Ovary (tissue), 9 donors: ENCODE results near the gene TTC31. TPM values are rescaled to one million over a fixed set of nuclear protein-coding genes. Genes with fewer than 3 reads are reported as not detected.

Experiments used
- DNase-seq, 5 donors: peaks; one replicate each; pipeline ENCODE4 v3.0.0-alpha.2; 2019 to 2020
- H3K27ac ChIP-seq, 2 donors: fragments of 200-600 bp; one replicate each; pipeline versions ENCODE4 v1.5.1 to v1.8.0; 2019 to 2022
- H3K27me3 ChIP-seq: fragments of 200-600 bp; one replicate; pipeline ENCODE4 v1.8.0; 2022
- H3K36me3 ChIP-seq: fragments of 200-600 bp; sonication (generic); one replicate; pipeline ENCODE4 v1.5.1; 2019
- H3K4me1 ChIP-seq: one replicate; pipeline ENCODE4 v1.8.1; 2013; ENCODE audit warnings: mild to moderate bottlenecking, moderate library complexity; ENCODE audit not compliant: insufficient read depth
- H3K4me3 ChIP-seq: fragments of 200-600 bp; sonication (generic); one replicate; pipeline ENCODE4 v1.5.1; 2017
- H3K9me3 ChIP-seq, 2 donors: fragments of 200-600 bp in 1 of 2; sonication (generic) in 1 of 2; one replicate each; pipeline versions ENCODE4 v1.5.1 to v1.8.1; 2013 to 2019; ENCODE audit warnings: mild to moderate bottlenecking in 1 of 2, moderate library complexity in 1 of 2
- EP300 ChIP-seq: sonication (generic); formaldehyde crosslinking; IDR thresholded peaks from one replicate; pipeline ENCODE4 v1.6.1; 2017; ENCODE audit warnings: antibody characterized with exemption
- POLR2A ChIP-seq: fragments of 450-650 bp; IDR thresholded peaks from one replicate; pipeline ENCODE4 v1.6.1; 2017; ENCODE audit warnings: antibody characterized with exemption, mild to moderate bottlenecking, moderate library complexity
- WGBS, 3 donors: extraction: QIAGEN DNeasy Blood & Tissue Kit in 1 of 3; methylation state at CpG; one replicate each; pipeline versions ENCODE4 v1.1.5 to v1.1.7; 2013 to 2017; 5-methylcytosine and 5-hydroxymethylcytosine counted together
- intact Hi-C, 4 donors: fragments of 100-400 bp; cut with DNase I; formaldehyde crosslinking; loops; one replicate each; pipeline versions ENCODE4 v1.11.0 to v1.15.1; 2022 to 2023
- polyA plus RNA-seq, 2 donors: library from polyadenylated mRNA; stranded (reverse); fragments of 200-250 nt in 1 of 2; fragments of 350-450 nt in 1 of 2; fragmentation: Illumina TruSeq in 1 of 2; extraction: RNeasy Lipid Tissue Mini Kit (QIAGEN cat#74804) in 1 of 2; gene quantifications; one replicate each; pipeline ENCODE4 v1.2.3, GENCODE V29; 2013 to 2014
- total RNA-seq, 7 donors: library from RNA; depleted of rRNA in 2 of 7; stranded (reverse); fragments of >200 nt in 2 of 7; fragmentation: NEBNext Ultra II Directional in 3 of 7; extraction: Animal tissue kit (Norgen Biotek cat#: 25700) in 3 of 7; gene quantifications; one replicate each; pipeline versions ENCODE4 v1.1.0 to v1.2.4, GENCODE V29; 2016 to 2023
- TF ChIP-seq, protein P1 (sequence below), 3 donors: fragments of 450-650 bp in 2 of 3; fragments of 200-600 bp in 1 of 3; IDR thresholded peaks; one replicate each; pipeline versions ENCODE4 v1.5.1 to v1.8.0; 2016 to 2022; ENCODE audit warnings: antibody characterized with exemption in 3 of 3, mild to moderate bottlenecking in 1 of 3
- donor health status: DM: no; HTN: no; CAD: no; lungs with moderate emphysema.
- donor health status: DM: no; HTN: no; CAD: no.
- donor health status: Bipolar disorder and iron deficiency.
- donor health status: DM: yes; HTN: yes; CAD: no.
- donor health status: DM: no; HTN: no; CAD: no.
- donor health status: DM: yes; HTN: yes; CAD: no.

The TTC31 gene
- total and polyA plus RNA-seq, 9 donors: 12.9 to 21.7 (median 15.7) TPM

DNA sequence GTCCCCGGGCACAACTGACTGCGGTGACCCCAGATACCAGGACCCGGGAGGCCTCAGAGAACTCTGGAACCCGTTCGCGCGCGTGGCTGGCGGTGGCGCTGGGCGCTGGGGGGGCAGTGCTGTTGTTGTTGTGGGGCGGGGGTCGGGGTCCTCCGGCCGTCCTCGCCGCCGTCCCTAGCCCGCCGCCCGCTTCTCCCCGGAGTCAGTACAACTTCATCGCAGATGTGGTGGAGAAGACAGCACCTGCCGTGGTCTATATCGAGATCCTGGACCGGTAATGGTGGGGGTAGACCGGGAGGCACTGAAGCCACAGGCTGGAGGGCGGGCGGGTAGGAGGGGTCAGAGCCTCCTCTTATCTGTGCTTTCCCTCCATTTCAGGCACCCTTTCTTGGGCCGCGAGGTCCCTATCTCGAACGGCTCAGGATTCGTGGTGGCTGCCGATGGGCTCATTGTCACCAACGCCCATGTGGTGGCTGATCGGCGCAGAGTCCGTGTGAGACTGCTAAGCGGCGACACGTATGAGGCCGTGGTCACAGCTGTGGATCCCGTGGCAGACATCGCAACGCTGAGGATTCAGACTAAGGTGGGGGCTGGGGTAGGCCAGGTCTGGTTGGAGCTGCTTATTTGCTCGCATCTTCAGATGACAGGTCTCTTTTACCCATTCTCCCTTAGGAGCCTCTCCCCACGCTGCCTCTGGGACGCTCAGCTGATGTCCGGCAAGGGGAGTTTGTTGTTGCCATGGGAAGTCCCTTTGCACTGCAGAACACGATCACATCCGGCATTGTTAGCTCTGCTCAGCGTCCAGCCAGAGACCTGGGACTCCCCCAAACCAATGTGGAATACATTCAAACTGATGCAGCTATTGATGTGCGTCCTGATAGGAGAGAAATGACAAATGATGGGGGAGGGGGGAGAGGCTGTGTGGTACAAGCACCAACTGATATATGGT is 47.6 kb downstream of the TTC31 start:
- H3K27ac ChIP-seq: peak overlapping the region in 1 of 2 donors; percentile 58
- TF ChIP-seq, protein P1, sequence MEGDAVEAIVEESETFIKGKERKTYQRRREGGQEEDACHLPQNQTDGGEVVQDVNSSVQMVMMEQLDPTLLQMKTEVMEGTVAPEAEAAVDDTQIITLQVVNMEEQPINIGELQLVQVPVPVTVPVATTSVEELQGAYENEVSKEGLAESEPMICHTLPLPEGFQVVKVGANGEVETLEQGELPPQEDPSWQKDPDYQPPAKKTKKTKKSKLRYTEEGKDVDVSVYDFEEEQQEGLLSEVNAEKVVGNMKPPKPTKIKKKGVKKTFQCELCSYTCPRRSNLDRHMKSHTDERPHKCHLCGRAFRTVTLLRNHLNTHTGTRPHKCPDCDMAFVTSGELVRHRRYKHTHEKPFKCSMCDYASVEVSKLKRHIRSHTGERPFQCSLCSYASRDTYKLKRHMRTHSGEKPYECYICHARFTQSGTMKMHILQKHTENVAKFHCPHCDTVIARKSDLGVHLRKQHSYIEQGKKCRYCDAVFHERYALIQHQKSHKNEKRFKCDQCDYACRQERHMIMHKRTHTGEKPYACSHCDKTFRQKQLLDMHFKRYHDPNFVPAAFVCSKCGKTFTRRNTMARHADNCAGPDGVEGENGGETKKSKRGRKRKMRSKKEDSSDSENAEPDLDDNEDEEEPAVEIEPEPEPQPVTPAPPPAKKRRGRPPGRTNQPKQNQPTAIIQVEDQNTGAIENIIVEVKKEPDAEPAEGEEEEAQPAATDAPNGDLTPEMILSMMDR (IDR thresholded peaks at IDR 0.05): no peak
- TF ChIP-seq EP300: no peak
- TF ChIP-seq POLR2A: no peak
- no peak for DNase-seq
- no peaks in the 10 kb centered on the region for H3K27me3 ChIP-seq
- 1 to 2% (median 1%) methylated on average over 54 of the region's 54 CpGs for WGBS, 3 donors
- peaks cover 13% of the 10 kb centered on the region for H3K4me1 ChIP-seq
- H3K9me3 ChIP-seq: no peaks in the 10 kb centered on the region
- H3K4me3 ChIP-seq: peak overlapping the region; percentile 92
- H3K36me3 ChIP-seq: no peaks in the 10 kb centered on the region
- intact Hi-C loops: loop anchor here in 1 of 4 donors (5.0 kb wide), 1 partner anchor 48 kb away; the partner anchor contains the start of genes CCDC142 and TTC31

DNA sequence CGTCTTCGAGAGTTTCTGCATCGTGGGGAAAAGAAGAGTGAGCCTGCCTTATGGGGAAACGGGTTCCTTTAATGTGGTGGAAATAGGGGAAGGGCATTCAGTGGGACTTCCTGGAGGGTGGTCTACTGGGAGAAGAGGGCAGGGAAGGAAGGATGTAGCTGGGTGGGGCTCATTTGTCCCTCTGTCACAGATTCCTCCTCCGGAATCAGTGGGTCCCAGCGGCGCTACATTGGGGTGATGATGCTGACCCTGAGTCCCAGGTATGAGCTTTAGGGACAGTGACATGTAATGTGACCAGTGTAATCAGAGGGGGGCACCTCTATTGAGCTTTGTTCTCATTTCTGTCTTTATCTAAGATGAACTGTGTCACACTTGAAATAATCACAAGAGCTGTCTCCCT is 48.8 kb downstream of the TTC31 start:
- Histone ChIP-seq H3K9me3 (no peaks in the 10 kb centered on the region), H3K4me3 (no peak overlapping the region), H3K36me3 (no peaks in the 10 kb centered on the region), H3K4me1 (peaks cover 13% of the 10 kb centered on the region), H3K27me3 (no peaks in the 10 kb centered on the region), H3K27ac (no peak overlapping the region)
- DNase-seq: no peak
- intact Hi-C loops: loop anchor here in 1 of 4 donors (5.0 kb wide), 1 partner anchor 49 kb away; the partner anchor contains the start of genes CCDC142 and TTC31
- WGBS, 3 donors: 83 to 86% (median 84%) methylated on average over 7 of the region's 7 CpGs
- TF ChIP-seq, protein P1 (IDR thresholded peaks at IDR 0.05): no peak
- TF ChIP-seq POLR2A (no peak), EP300 (no peak)

GRCh38 chr2:74532222-74532621 is 49.3 kb downstream of the TTC31 start:
- no peaks in the 10 kb centered on the region for H3K36me3 ChIP-seq
- peaks cover 13% of the 10 kb centered on the region for H3K4me1 ChIP-seq
- H3K9me3 ChIP-seq: no peaks in the 10 kb centered on the region
- intact Hi-C loops: loop anchor here in 1 of 4 donors (5.0 kb wide), 1 partner anchor 50 kb away; the partner anchor contains the start of genes CCDC142 and TTC31
- TF ChIP-seq EP300 (no peak), POLR2A (no peak)
- TF ChIP-seq, protein P1 (IDR thresholded peaks at IDR 0.05): no peak
- H3K4me3 ChIP-seq: no peak overlapping the region
- H3K27me3 ChIP-seq: no peaks in the 10 kb centered on the region
- no peak for DNase-seq
- no peak overlapping the region for H3K27ac ChIP-seq

- H3K4me1 ChIP-seq: peaks cover 12% of the 10 kb centered on the region
- no peak for DNase-seq
- no peaks in the 10 kb centered on the region for H3K27me3 ChIP-seq
- 66 to 75% (median 72%) methylated on average over 4 of the region's 4 CpGs for WGBS, 3 donors
- intact Hi-C loops: loop anchor here in 1 of 4 donors (5.0 kb wide), 1 partner anchor 51 kb away; the partner anchor contains the start of genes CCDC142 and TTC31
- H3K36me3 ChIP-seq: no peaks in the 10 kb centered on the region
- H3K9me3 ChIP-seq: no peaks in the 10 kb centered on the region
- H3K27ac ChIP-seq: no peak overlapping the region
- TF ChIP-seq, protein P1 (IDR thresholded peaks at IDR 0.05): no peak
- TF ChIP-seq EP300: no peak
- TF ChIP-seq POLR2A: no peak
- no peak overlapping the region for H3K4me3 ChIP-seq
Measured at GRCh38 chr2:74533464-74533863, 50.6 kb downstream of the TTC31 start.
